Right cardiac atrium (tissue), 5 donors: Measurements from ENCODE around the gene PHF23. TPM values are rescaled to one million over a fixed set of nuclear protein-coding genes. Genes with fewer than 3 reads are reported as not detected.

ENCODE experiments used
- ATAC-seq, 2 donors: fragments of 200-7000 bp; cut with Tn5 transposase; one replicate each; pipeline versions ENCODE4 v1.8.0 to v1.9.1; 2020; ENCODE audit warnings: moderate library complexity in 2 of 2, mild to moderate bottlenecking in 1 of 2
- DNase-seq, 3 donors: peaks; one replicate each; pipeline ENCODE4 v3.0.0-alpha.2; 2020
- H3K27ac ChIP-seq: one replicate; pipeline ENCODE4 v1.5.1; 2013; ENCODE audit warnings: mild to moderate bottlenecking, low read length, control low read depth, moderate library complexity
- H3K27me3 ChIP-seq: one replicate; pipeline ENCODE4 v1.6.1; 2013; ENCODE audit not compliant: control insufficient read depth, insufficient read depth
- H3K4me1 ChIP-seq: one replicate; pipeline ENCODE4 v1.6.1; 2013; ENCODE audit warnings: low read length; ENCODE audit not compliant: control insufficient read depth, insufficient read depth
- H3K4me3 ChIP-seq: one replicate; pipeline ENCODE4 v1.5.1; 2013; ENCODE audit warnings: low read length, control low read depth
- H3K9me3 ChIP-seq: one replicate; pipeline ENCODE4 v1.6.1; 2013; ENCODE audit warnings: low read length; ENCODE audit not compliant: control insufficient read depth
- WGBS: extraction: QIAGEN DNeasy Blood & Tissue Kit; methylation state at CpG from one replicate; pipeline ENCODE4 v1.1.7; 2013; 5-methylcytosine and 5-hydroxymethylcytosine counted together
- intact Hi-C, 4 donors: fragments of 100-400 bp; cut with DNase I; formaldehyde crosslinking; loops; one replicate each; pipeline versions ENCODE4 v1.11.0 to v1.14.0; 2022 to 2023
- polyA plus RNA-seq: library from polyadenylated mRNA; stranded (reverse); fragments of 200-250 nt; gene quantifications from one replicate; pipeline ENCODE4 v1.2.3, GENCODE V29; 2013
- total RNA-seq, 4 donors: library from RNA; stranded (reverse); fragmentation: NEBNext Ultra II Directional; extraction: Animal tissue kit (Norgen Biotek cat#: 25700); gene quantifications; one replicate each; pipeline ENCODE4 v1.2.1, GENCODE V29; 2021
- donor health status: healthy with polysubstance abuse.
- donor health status: DM: no; HTN: yes; CAD: no.
- donor health status: DM: no; HTN: no; CAD: no.
- donor health status: DM: no; HTN: yes; CAD: no; lungs with severe emphysema.
- donor health status: DM: yes; HTN: yes; CAD: no.

Gene PHF23
- total and polyA plus RNA-seq, 5 donors = 18.8 to 30.4 (median 24.4) TPM

DNA sequence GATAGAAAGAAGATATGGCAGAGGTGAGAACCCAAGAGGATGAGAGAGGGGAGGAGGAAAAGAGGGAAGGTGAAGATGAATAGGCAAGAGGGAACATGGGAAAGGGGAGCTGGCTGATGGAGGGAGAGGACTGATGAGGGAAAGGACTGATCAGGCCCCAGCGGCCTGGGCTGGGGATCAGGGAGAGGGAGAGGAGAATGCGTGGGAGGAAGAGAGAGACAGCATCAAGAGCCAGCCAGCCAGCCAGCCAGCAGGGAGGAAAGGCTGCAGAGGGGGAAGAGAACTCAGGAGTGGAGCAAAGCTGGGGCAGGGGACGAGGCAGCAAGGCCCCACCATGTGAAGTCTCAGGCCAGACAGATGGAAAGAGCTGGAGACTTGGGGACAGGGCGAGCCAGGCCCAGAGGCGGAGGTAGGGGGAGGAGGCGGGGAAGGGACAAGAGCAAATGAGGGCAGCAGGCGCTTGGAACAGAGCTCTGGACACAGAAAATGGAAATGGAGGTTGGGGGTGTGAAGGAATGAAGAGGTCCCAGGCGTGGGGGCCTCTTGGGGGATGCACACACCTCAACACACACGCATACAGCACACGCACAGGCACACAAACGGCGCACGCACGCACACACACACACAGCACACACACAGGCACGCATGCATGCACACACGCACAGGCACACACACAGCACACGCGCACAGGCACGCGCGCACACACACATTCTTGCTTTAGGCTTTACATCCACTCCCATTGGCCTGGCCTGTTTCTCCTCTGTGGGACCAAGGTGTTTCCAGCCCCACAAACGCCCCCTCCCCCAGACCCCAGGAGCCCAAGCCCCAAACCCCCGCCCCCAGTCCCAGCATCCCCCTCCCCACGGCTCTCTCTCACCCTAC lies 31.9 kb downstream of the PHF23 start:
- 63% methylated on average over 24 of the region's 24 CpGs for WGBS
- no peaks in the 10 kb centered on the region for H3K27me3 ChIP-seq
- peak in 2 of 3 donors; percentile 13 to 72 for DNase-seq
- H3K9me3 ChIP-seq = no peaks in the 10 kb centered on the region
- H3K4me1 ChIP-seq = no peaks in the 10 kb centered on the region
- H3K27ac ChIP-seq = no peak overlapping the region
- intact Hi-C loops = no loop called here
- no peak overlapping the region for H3K4me3 ChIP-seq
- no peak for ATAC-seq

DNA sequence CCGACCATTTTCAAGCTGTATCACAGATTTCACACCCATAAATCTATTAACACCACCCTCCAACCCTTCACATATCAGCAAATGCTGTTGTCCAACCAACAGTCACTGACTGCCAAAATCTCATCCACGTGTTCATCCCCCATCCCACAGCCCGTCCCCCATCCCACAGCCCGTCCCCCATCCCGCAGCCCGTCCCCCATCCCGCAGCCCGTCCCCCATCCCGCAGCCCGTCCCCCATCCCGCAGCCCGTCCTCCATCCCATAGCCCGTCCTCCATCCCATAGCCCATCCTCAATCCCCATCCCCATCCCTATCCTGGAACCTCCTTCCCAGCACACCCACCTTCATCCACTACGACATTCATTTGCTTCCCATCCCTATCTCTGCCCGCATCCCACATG lies 33.7 kb downstream of the PHF23 start:
- Histone ChIP-seq H3K27ac (no peak overlapping the region), H3K4me3 (peak overlapping the region; percentile 21), H3K9me3 (no peaks in the 10 kb centered on the region), H3K4me1 (no peaks in the 10 kb centered on the region), H3K27me3 (no peaks in the 10 kb centered on the region)
- DNase-seq (peak in 2 of 3 donors; percentile 21 to 48), ATAC-seq (no peak)
- 40% methylated on average over 15 of the region's 15 CpGs for WGBS
- intact Hi-C loops = no loop called here

DNA sequence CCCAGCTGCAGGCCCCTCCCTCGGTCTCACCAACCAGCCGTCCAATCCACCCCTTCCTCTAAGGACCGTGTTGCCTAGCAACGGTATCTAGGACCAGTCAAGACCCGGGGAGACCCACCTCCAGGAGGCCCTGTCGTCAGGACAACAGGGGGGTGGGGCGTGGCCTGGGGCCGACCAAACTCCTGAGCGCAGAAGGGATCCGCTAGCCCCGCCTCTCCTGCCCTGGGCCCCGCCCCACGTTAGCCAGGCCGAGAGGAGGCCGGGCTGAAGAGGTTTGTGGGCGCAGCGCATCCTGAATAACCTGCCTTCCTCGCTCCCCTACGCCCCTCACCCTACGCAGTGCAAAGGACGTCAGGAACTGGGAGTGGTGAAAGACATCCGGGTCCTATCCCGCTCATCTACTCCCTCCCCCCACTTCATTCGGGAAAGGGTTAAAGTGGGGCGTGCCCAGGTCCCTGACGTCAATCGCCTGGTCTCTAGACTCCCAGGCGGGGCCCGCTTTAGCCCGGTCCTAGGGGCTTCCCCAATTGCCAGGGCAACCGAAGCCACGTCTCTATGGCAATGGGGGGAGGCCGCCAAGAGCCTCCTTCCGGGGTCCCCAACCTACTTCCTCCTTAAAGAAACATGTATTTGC lies 34.3 kb downstream of the PHF23 start:
- ATAC-seq = peak; percentile 90 to 92
- WGBS = 1% methylated on average over 34 of the region's 34 CpGs

DNA sequence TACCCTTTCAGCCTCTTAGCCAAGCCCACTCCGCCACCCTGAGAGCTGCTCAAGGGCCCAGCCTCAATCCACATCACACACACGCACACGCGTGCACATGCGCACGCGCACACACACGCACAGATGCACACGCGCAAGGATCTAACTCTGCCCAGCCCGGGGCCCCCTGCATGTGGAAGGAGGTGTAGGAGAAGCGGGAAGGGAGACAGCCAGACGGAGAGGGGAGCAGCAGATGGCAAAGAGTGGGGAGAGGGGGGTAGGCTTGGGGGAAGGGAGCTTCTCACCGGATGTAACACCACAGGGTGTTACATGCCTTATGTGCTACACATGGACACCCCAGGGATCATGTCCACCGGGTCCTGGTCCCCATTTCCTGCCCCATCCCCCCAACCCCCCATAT lies 34.9 kb downstream of the PHF23 start:
- DNase-seq (peak in 2 of 3 donors; percentile 64 to 65), ATAC-seq (peak; percentile 3 to 6)
- H3K27ac ChIP-seq = no peak overlapping the region
- intact Hi-C loops = no loop called here
- 77% methylated on average over 15 of the region's 15 CpGs for WGBS
- H3K4me1 ChIP-seq = no peaks in the 10 kb centered on the region
- no peaks in the 10 kb centered on the region for H3K9me3 ChIP-seq
- no peaks in the 10 kb centered on the region for H3K27me3 ChIP-seq
- H3K4me3 ChIP-seq = peak overlapping the region; percentile 21

More for the DNA sequence above, 34.3 kb downstream of the PHF23 start:
- peak overlapping the region; percentile 21 for H3K4me3 ChIP-seq
- H3K9me3 ChIP-seq = no peaks in the 10 kb centered on the region
- intact Hi-C loops = no loop called here
- no peaks in the 10 kb centered on the region for H3K27me3 ChIP-seq
- peak; percentile 93 to 98 (median 97) for DNase-seq
- H3K4me1 ChIP-seq = no peaks in the 10 kb centered on the region
- peak overlapping the region; percentile 1 for H3K27ac ChIP-seq

DNA sequence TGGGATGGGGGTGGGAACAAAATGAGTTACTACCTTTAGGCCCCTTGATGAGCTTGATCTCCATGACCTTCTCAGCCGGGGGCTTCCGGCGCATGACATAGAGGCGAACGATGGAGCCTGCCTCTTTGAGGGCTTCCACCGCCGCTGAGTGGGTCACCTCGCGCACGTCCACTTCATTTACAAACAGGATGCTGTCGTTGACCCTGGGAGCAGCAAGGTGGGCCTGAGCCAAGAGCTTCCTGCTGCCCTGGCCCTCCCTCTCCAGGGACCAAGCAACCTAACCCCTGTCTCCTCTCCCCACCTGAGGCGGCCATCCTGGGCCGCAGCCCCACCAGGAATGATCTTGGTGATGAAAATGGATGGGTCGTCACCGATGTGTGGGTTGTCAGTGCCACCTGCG lies 35.9 kb downstream of the PHF23 start:
- H3K4me1 ChIP-seq = no peaks in the 10 kb centered on the region
- intact Hi-C loops = no loop called here
- no peak for ATAC-seq
- H3K27ac ChIP-seq = no peak overlapping the region
- peak; percentile 10 to 54 (median 42) for DNase-seq
- no peaks in the 10 kb centered on the region for H3K27me3 ChIP-seq
- H3K9me3 ChIP-seq = no peaks in the 10 kb centered on the region
- 89% methylated on average over 16 of the region's 16 CpGs for WGBS
- H3K4me3 ChIP-seq = no peak overlapping the region

DNA sequence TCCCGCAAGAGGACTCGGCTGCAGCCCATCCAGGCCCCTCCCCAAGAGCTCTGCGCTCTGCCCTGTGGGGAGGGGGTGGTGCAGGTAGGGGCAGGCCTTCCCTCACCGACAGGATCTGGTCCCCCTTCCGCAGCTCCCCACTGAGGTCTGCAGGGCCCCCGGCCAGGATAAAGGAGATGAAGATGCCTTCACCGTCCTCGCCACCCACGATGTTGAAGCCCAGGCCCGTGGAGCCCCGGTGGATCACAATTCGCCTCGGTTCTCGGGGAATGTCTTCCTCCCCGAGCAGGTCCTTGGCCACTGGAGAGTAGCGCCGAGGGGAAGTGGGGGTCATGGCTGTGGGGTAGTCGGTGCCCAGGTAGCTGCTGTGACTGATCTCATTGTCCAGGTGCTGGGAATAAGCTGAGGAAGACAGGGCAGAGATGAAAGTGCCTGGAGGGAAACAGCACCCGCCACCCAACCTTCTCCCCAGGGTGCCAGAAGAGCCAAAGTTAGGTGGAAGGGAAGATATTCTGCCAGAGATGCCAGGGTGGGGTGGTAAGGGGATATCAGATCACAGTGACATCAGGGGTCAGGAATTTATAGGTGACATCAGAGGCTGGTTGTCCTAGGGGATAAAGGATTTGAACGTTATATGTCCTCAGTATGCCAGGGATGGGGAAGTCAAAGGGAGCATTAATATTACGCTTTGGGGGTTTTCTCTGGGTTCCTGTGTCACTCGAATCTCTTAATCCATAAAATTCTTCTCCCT lies 42.4 kb downstream of the PHF23 start:
- Histone ChIP-seq H3K4me3 (no peak overlapping the region), H3K27ac (no peak overlapping the region), H3K4me1 (no peaks in the 10 kb centered on the region), H3K27me3 (no peaks in the 10 kb centered on the region), H3K9me3 (no peaks in the 10 kb centered on the region)
- intact Hi-C loops = no loop called here
- ATAC-seq (no peak), DNase-seq (peak in 1 of 3 donors; percentile 45)
- 91% methylated on average over 22 of the region's 22 CpGs for WGBS

DNA sequence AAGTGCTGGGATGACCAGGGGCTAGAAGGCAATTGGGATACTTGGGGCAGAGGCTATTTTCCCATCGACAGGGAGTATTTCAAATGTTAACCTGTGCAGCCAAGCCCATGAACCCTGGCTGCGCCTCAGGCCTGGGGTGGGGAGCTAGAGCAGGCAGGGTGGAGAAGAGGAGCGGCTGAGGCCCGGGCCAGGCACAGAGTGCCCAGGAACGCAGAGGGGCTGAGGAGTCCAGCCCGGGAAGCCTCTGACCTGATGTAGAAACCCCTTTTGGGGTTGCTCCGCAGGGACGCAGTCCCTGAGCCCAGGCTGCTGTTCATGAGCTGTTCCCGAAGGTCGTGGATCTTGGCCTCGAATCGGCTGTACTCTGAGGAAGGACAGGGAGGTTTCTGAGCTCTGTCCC lies 43.3 kb downstream of the PHF23 start:
- Histone ChIP-seq H3K9me3 (no peaks in the 10 kb centered on the region), H3K27me3 (no peaks in the 10 kb centered on the region), H3K4me3 (no peak overlapping the region), H3K4me1 (no peaks in the 10 kb centered on the region), H3K27ac (no peak overlapping the region)
- WGBS = 96% methylated on average over 12 of the region's 12 CpGs
- ATAC-seq (no peak), DNase-seq (peak in 1 of 3 donors; percentile 34)
- intact Hi-C loops = no loop called here

DNA sequence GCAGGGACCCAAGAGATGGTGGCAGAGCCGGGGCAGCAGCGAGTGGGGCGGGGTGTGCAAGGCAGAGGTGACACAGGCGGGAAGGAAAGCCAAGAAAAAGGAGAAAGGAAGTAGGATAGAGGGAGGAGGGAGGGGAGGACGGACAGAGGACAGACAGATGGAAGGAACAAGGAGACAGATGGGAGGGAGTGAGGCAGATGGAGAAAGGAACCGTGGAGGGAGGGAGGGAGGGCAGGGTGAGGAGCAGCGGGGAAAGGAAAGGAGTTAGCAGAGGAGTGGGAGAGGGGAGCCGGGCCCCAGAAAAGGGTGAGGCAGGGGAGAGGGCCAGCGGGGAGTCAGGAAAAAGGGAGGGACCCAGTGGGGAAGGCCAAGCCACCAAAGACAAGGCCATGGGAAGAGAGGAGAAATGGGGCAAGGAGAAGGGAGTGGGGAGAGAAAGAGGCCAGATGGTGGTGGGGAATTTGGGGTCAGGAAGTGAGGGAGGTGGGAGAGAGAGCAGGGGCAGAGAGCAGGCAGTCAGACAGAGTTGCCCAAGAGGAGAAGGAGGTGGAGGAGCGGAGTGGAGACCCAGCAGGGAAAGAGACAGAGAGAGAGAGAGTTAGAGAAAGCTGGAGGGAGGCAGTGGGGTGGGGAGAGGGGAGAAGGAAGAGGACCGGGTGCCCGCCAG lies 46.9 kb downstream of the PHF23 start:
- no peak for ATAC-seq
- intact Hi-C loops = no loop called here
- Histone ChIP-seq H3K4me3 (no peak overlapping the region), H3K4me1 (no peaks in the 10 kb centered on the region), H3K27ac (no peak overlapping the region), H3K27me3 (no peaks in the 10 kb centered on the region), H3K9me3 (no peaks in the 10 kb centered on the region)
- DNase-seq = peak in 1 of 3 donors; percentile 35
- 73% methylated on average over 12 of the region's 12 CpGs for WGBS

DNA sequence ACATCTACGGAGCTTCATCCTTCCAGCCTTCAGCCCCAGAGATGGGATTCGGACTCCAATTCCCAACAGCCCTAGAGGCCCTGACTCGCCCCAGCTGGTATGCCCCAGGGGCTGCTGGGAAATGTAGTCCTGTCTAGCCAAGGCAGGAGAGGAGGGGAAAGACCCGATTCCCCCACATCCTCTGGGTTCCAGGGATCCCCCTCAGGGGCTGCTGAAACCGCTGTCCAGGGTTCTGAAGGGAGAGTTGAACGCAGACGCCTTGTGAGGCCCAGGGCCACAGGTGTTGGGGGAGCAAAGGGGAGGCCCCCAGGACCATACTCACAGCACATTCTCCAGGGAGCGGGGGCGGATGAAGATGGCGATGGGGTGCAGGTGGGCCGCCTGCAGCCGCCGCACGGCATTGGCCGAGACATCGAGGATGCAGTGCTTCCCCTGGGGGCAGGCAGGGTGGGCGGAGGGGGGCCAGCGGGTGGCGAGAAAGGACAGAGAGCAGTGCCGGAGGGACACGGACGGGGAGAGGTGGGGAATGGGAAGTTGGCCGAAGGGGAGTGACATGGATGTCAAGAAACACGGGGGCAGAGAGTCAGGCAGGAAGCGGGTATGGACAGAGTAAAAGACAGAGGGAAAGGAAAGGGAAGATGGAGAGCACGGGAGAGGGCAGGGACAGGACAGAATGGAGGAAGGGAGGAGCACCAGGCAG lies 47.5 kb downstream of the PHF23 start:
- ATAC-seq (peak; percentile 65 to 72), DNase-seq (peak in 2 of 3 donors; percentile 74 to 75)
- WGBS = 63% methylated on average over 26 of the region's 26 CpGs
- intact Hi-C loops = no loop called here
- Histone ChIP-seq H3K4me1 (no peaks in the 10 kb centered on the region), H3K27ac (no peak overlapping the region), H3K27me3 (no peaks in the 10 kb centered on the region), H3K4me3 (no peak overlapping the region), H3K9me3 (no peaks in the 10 kb centered on the region)

DNA sequence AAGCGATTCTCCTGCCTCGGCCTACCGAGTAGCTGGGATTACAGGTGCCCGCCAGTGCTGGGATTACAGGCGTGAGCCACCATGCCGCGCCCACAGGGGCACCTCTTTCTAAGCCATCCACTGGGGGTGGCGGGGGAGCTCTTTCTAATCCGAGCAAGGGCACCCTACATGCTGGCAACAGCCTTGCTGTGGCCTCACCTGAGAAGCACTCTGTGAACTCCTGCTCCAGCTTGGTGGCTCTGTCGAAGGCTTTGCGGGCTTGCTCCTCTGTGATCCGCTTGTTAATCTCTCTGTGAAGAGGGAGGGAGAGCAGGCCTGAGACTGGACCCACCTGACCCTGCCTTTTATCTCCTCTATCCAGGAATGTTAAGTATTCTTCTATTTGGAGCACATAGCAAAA lies 48.2 kb downstream of the PHF23 start:
- Histone ChIP-seq H3K9me3 (no peaks in the 10 kb centered on the region), H3K27me3 (no peaks in the 10 kb centered on the region), H3K27ac (no peak overlapping the region), H3K4me3 (no peak overlapping the region), H3K4me1 (no peaks in the 10 kb centered on the region)
- intact Hi-C loops = no loop called here
- WGBS = 90% methylated on average over 12 of the region's 12 CpGs
- peak in 1 of 3 donors; percentile 27 for DNase-seq
- ATAC-seq = no peak
